Fibroblast of lung (primary cell): ENCODE measurements around the gene TRIM72. TPM values are rescaled to one million over a fixed set of nuclear protein-coding genes. Genes with fewer than 3 reads are reported as not detected.
"Not testable (repeated sequence)": the region's sequence is repeated elsewhere in the genome, so short reads cannot be mapped to it uniquely, and the experiment has no call there.

Source experiments
- DNase-seq, 2 donors: peaks; one replicate each; pipeline versions ENCODE4 v3.0.0 to v3.0.0-alpha.2; 2010; ENCODE audit warnings: low read depth in 2 of 2
- H2AFZ ChIP-seq: 2 replicates; pipeline ENCODE4 v1.5.1; 2012; ENCODE audit warnings: low read length, control low read depth, inconsistent platforms
- H3K27ac ChIP-seq: 2 replicates; pipeline ENCODE4 v1.5.1; 2011; ENCODE audit warnings: low read length, control low read depth; ENCODE audit not compliant: insufficient read depth
- H3K27me3 ChIP-seq: 2 replicates; pipeline ENCODE4 v1.5.1; 2011; ENCODE audit warnings: mild to moderate bottlenecking, low read length; ENCODE audit not compliant: control insufficient read depth, insufficient read depth
- H3K36me3 ChIP-seq: 2 replicates; pipeline ENCODE4 v1.5.1; 2011; ENCODE audit warnings: low read length; ENCODE audit not compliant: control insufficient read depth, insufficient read depth
- H3K4me1 ChIP-seq: 2 replicates; pipeline ENCODE4 v1.5.1; 2011; ENCODE audit warnings: low read length; ENCODE audit not compliant: control insufficient read depth, insufficient read depth; ENCODE audit errors: extremely low read depth
- H3K4me2 ChIP-seq: 2 replicates; pipeline ENCODE4 v1.5.1; 2011; ENCODE audit warnings: low read length, control low read depth; ENCODE audit not compliant: insufficient read depth; ENCODE audit errors: extremely low read depth
- H3K4me3 ChIP-seq, 4 experiments: fragments of 200-600 bp in 1 of 4; sonication (generic) in 1 of 4; replicated peaks in 1 of 4; 2 replicates each; pipeline ENCODE4 v1.5.1; 2011 to 2016; ENCODE audit warnings: low read length in 4 of 4, low read depth in 3 of 4, mild to moderate bottlenecking in 3 of 4, control low read depth in 2 of 4, inconsistent platforms in 1 of 4, mixed read lengths in 1 of 4; ENCODE audit not compliant: insufficient read depth in 1 of 4; ENCODE audit errors: control extremely low read depth in 1 of 4
- H3K79me2 ChIP-seq: 2 replicates; pipeline ENCODE4 v1.5.1; 2012; ENCODE audit warnings: mild to moderate bottlenecking, low read length, inconsistent platforms; ENCODE audit not compliant: control insufficient read depth, insufficient read depth
- H3K9ac ChIP-seq: 2 replicates; pipeline ENCODE4 v1.5.1; 2011; ENCODE audit warnings: mild to moderate bottlenecking, low read length, control low read depth; ENCODE audit not compliant: insufficient read depth
- H3K9me3 ChIP-seq: 2 replicates; pipeline ENCODE4 v1.5.1; 2012; ENCODE audit warnings: low read depth, low read length; ENCODE audit not compliant: control insufficient read depth, insufficient read depth
- H4K20me1 ChIP-seq: 2 replicates; pipeline ENCODE4 v1.5.1; 2011; ENCODE audit warnings: low read length; ENCODE audit not compliant: control insufficient read depth, insufficient read depth; ENCODE audit errors: extremely low read depth
- EZH2 ChIP-seq: IDR thresholded peaks from 2 replicates; pipeline ENCODE4 v1.5.1; 2012; ENCODE audit warnings: low read length, control low read depth, mild to moderate bottlenecking; ENCODE audit errors: missing control alignments
- polyA plus RNA-seq, 2 donors: library from polyadenylated mRNA; depleted of rRNA in 1 of 2; stranded (reverse) in 1 of 2; unstranded in 1 of 2; fragments of >200 nt; gene quantifications; 2 replicates each; pipeline ENCODE4 v1.2.1, GENCODE V29; 2011 to 2012; ENCODE audit warnings: missing spikeins in 1 of 2
- total RNA-seq: library from RNA; depleted of rRNA; stranded (reverse); fragments of >200 nt; gene quantifications from 2 replicates; pipeline ENCODE4 v1.2.1, GENCODE V29; 2014

TRIM72 gene
- total and polyA plus RNA-seq, 2 donors (not counting 1 experiment from before 2014, with no cell fraction given): not detected

DNA sequence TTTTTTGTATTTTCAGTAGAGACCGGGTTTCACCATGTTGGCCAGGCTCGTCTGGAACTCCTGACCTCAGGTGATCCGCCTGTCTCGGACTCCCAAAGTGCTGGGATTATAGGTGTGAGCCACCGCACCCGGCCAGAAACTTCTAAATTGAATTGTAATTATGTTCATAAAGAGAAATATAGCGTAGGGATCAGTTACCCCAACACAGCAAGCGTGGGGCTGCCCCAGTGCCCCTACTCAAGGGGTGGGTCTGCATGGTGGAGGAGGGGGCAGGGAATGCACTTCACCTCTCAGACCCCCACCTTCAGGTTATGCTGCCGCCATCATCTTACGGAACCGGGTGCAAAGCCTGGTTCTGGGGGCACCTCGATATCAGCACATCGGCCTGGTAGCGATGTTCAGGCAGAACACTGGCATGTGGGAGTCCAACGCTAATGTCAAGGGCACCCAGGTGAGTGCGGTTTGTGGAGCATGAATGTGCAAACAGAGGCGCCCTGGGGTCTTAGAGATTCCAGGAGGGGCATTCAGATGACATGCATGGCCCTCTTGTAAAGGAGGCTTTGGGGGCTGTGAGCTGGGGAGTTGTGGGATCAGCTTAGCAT is 63.8 kb downstream of the TRIM72 start:
- H3K9me3 ChIP-seq: no peaks in the 10 kb centered on the region
- H3K79me2 ChIP-seq: no peaks in the 10 kb centered on the region
- H3K4me2 ChIP-seq: no peak overlapping the region
- H3K36me3 ChIP-seq: no peaks in the 10 kb centered on the region
- H3K9ac ChIP-seq: no peak overlapping the region
- H2AFZ ChIP-seq: no peak overlapping the region
- no peaks in the 10 kb centered on the region for H3K4me1 ChIP-seq
- no peak for DNase-seq
- TF ChIP-seq EZH2: no peak
- no peaks in the 10 kb centered on the region for H4K20me1 ChIP-seq
- no peak overlapping the region for H3K4me3 ChIP-seq
- no peaks in the 10 kb centered on the region for H3K27me3 ChIP-seq
- H3K27ac ChIP-seq: no peak overlapping the region

DNA sequence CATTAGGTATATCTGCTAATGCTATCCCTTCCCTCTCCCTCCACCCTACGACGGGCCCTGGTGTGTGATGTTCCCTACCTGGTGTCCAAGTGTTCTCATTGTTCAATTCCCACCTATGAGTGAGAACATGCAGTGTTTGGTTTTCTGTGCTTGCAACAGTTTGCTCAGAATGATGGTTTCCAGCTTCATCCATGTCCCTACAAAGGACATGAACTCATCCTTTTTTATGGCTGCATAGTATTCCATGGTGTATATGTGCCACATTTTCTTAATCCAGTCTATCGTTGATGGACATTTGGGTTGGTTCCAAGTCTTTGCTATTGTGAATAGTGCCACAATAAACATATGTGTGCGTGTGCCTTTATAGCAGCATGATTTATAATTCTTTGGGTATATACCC is 64.9 kb downstream of the TRIM72 start:
- not testable (repeated sequence) for H3K4me2 ChIP-seq, H4K20me1 ChIP-seq, H2AFZ ChIP-seq, H3K4me3 ChIP-seq, H3K79me2 ChIP-seq, DNase-seq, H3K27ac ChIP-seq, H3K9me3 ChIP-seq, H3K9ac ChIP-seq, H3K4me1 ChIP-seq, H3K27me3 ChIP-seq, H3K36me3 ChIP-seq

Other genes with a start within 250 kb of the TRIM72 start
- gene HSD3B7, start 228.9 kb upstream of the TRIM72 start, total RNA-seq: 32.9 and 47.9 TPM in 2 replicates
- gene HSD3B7, start 228.9 kb upstream of the TRIM72 start, polyA plus RNA-seq: 13.2 and 15.9 TPM in 2 replicates
- gene STX1B, start 203.5 kb upstream of the TRIM72 start, total RNA-seq: 1.3 and 2.1 TPM in 2 replicates
- 1.3 and 4.2 TPM in 2 replicates for gene STX1B, start 203.5 kb upstream of the TRIM72 start, polyA plus RNA-seq
- gene STX4, start 180.6 kb upstream of the TRIM72 start, total RNA-seq: 28.0 and 37.5 TPM in 2 replicates
- gene STX4, start 180.6 kb upstream of the TRIM72 start, polyA plus RNA-seq: 42.8 and 53.9 TPM in 2 replicates
- 9.0 and 12.1 TPM in 2 replicates for gene ZNF668, start 139.9 kb upstream of the TRIM72 start, total RNA-seq
- gene ZNF668, start 139.9 kb upstream of the TRIM72 start, polyA plus RNA-seq: 8.1 and 13.8 TPM in 2 replicates
- gene ZNF646, start 139.7 kb upstream of the TRIM72 start, total RNA-seq: 12.3 and 13.2 TPM in 2 replicates
- gene ZNF646, start 139.7 kb upstream of the TRIM72 start, polyA plus RNA-seq: 2.6 and 2.7 TPM in 2 replicates
- gene PRSS53, start 125.2 kb upstream of the TRIM72 start, total RNA-seq: 1.0 and 1.7 TPM in 2 replicates
- gene PRSS53, start 125.2 kb upstream of the TRIM72 start, polyA plus RNA-seq: 0.61 and 0.78 TPM in 2 replicates
- 94.0 and 118 TPM in 2 replicates for gene VKORC1, start 119.3 kb upstream of the TRIM72 start, total RNA-seq
- gene VKORC1, start 119.3 kb upstream of the TRIM72 start, polyA plus RNA-seq: 264 and 301 TPM in 2 replicates
- 12.6 and 18.5 TPM in 2 replicates for gene BCKDK, start 105.7 kb upstream of the TRIM72 start, total RNA-seq
- 34.8 and 42.2 TPM in 2 replicates for gene BCKDK, start 105.7 kb upstream of the TRIM72 start, polyA plus RNA-seq
- gene KAT8, start 96.5 kb upstream of the TRIM72 start, total RNA-seq: 30.4 and 39.3 TPM in 2 replicates
- gene KAT8, start 96.5 kb upstream of the TRIM72 start, polyA plus RNA-seq: 19.7 and 23.9 TPM in 2 replicates
- gene PRSS8, start 78.4 kb upstream of the TRIM72 start, total RNA-seq: not detected in 2 replicates
- gene PRSS8, start 78.4 kb upstream of the TRIM72 start, polyA plus RNA-seq: not detected in 2 replicates
- gene PRSS36, start 64.1 kb upstream of the TRIM72 start, total RNA-seq: 0.17 TPM in 1 of 2 replicates, not detected in the other
- gene PRSS36, start 64.1 kb upstream of the TRIM72 start, polyA plus RNA-seq: 0.10 and 0.20 TPM in 2 replicates
- 34.4 and 44.3 TPM in 2 replicates for gene FUS, start 34.0 kb upstream of the TRIM72 start, total RNA-seq
- 199 and 263 TPM in 2 replicates for gene FUS, start 34.0 kb upstream of the TRIM72 start, polyA plus RNA-seq
- 103 and 109 TPM in 2 replicates for gene PYCARD, start 11.4 kb upstream of the TRIM72 start, total RNA-seq
- gene PYCARD, start 11.4 kb upstream of the TRIM72 start, polyA plus RNA-seq: 15.4 and 18.4 TPM in 2 replicates
- gene PYDC1, start 3.0 kb downstream of the TRIM72 start, total RNA-seq: not detected in 2 replicates
- not detected in 2 replicates for gene PYDC1, start 3.0 kb downstream of the TRIM72 start, polyA plus RNA-seq
- under 0.01 TPM in 1 of 2 replicates, not detected in the other for gene ITGAM, start 45.9 kb downstream of the TRIM72 start, total RNA-seq
- gene ITGAM, start 45.9 kb downstream of the TRIM72 start, polyA plus RNA-seq: 0.02 TPM in 1 of 2 replicates, not detected in the other
- gene ITGAX, start 141.1 kb downstream of the TRIM72 start, total RNA-seq: under 0.01 TPM in 2 replicates
- not detected in 2 replicates for gene ITGAX, start 141.1 kb downstream of the TRIM72 start, polyA plus RNA-seq
- gene ITGAD, start 179.2 kb downstream of the TRIM72 start, total RNA-seq: not detected in 2 replicates
- not detected in 2 replicates for gene ITGAD, start 179.2 kb downstream of the TRIM72 start, polyA plus RNA-seq
- gene COX6A2, start 214.2 kb downstream of the TRIM72 start, total RNA-seq: not detected in 2 replicates
- not detected in 2 replicates for gene COX6A2, start 214.2 kb downstream of the TRIM72 start, polyA plus RNA-seq
- gene ZNF843, start 228.7 kb downstream of the TRIM72 start, total RNA-seq: 0.26 and 0.33 TPM in 2 replicates
- gene ZNF843, start 228.7 kb downstream of the TRIM72 start, polyA plus RNA-seq: 0.15 and 0.28 TPM in 2 replicates
- gene ARMC5, start 245.4 kb downstream of the TRIM72 start, total RNA-seq: 5.4 and 5.6 TPM in 2 replicates
- 1.7 and 3.4 TPM in 2 replicates for gene ARMC5, start 245.4 kb downstream of the TRIM72 start, polyA plus RNA-seq